GM19239 (cell line): ENCODE results near the gene CXorf38.

Experiments used
- DNase-seq: peaks from one replicate; pipeline ENCODE4 v3.0.0; 2011; ENCODE audit warnings: low spot score; ENCODE audit not compliant: insufficient read length
- FAIRE-seq: peaks from 2 replicates; lab custom pipeline; 2011; peaks lifted over from hg19 to GRCh38; lab: Jason Lieb, UNC

The CXorf38 gene

DNA sequence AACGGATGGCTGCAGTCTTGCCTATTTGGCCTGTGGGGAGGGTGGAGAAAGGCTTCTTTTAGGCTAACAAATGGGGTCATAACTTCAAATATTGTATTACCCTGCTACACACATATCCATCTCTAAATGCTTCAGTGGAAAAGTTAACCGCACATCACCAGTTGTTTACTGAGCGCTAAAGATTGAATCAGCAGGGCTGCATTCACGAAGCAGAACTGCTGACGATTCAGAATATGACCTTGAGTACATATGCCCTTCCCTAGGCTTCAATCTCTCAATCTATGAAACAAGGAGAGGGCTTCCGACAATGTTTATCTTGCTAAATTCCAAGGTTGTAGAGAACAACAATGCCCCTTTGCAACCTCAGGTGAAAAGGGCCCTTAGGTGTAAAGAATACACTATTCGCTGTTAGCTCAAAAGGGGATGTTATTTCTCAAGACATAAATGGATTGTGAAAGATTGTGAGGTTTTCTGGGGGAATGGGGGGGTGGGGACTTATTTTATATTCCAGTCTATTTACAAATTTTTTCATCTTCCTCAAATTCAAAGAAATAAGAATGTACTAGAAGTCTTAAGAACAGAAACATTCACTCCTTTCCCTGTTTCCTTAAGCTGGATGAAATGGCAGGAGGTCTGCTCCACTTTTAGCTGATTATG lies 69.2 kb downstream of the CXorf38 start:
- DNase-seq (no peak), FAIRE-seq (no peak)
